Measurements from ENCODE around the gene DSC1. TPM values are rescaled to one million over a fixed set of nuclear protein-coding genes. Genes with fewer than 3 reads are reported as not detected.
A peak's percentile ranks its signal among the peaks of the same experiment; 100 is the strongest.

Gene DSC1
- total RNA-seq, 1 experiment from 2014 or later: not detected

DNA sequence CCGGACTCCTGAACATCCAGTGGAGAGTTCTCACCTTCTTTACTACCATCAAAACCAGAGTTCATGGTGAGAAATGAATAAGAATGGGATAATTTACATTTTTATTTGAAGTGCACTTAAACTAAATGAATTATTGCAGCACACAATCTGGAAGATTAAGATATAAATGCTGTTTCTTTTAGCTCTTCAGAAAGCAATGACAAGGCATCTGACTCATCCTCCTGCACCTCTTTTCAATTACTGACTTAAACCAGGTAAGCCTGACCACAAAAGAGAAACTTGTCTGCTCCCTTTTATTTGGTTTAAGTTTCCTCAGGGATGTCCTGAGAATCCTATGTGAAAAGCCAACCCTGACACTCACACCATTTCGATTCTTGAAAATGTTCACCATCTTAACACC is 59.7 kb downstream of the DSC1 start (continued):
- TF ChIP-seq GTF2I (CRISPR knock-in tag; conservative IDR thresholded peaks at IDR 0.05) (no peak), ZNF423 (CRISPR knock-in tag; IDR thresholded peaks at IDR 0.05) (no peak), ZNF317 (CRISPR knock-in tag; IDR thresholded peaks at IDR 0.05; ENCODE audit: borderline replicate concordance, low read depth) (no peak)
- TF ChIP-seq, protein P1, sequence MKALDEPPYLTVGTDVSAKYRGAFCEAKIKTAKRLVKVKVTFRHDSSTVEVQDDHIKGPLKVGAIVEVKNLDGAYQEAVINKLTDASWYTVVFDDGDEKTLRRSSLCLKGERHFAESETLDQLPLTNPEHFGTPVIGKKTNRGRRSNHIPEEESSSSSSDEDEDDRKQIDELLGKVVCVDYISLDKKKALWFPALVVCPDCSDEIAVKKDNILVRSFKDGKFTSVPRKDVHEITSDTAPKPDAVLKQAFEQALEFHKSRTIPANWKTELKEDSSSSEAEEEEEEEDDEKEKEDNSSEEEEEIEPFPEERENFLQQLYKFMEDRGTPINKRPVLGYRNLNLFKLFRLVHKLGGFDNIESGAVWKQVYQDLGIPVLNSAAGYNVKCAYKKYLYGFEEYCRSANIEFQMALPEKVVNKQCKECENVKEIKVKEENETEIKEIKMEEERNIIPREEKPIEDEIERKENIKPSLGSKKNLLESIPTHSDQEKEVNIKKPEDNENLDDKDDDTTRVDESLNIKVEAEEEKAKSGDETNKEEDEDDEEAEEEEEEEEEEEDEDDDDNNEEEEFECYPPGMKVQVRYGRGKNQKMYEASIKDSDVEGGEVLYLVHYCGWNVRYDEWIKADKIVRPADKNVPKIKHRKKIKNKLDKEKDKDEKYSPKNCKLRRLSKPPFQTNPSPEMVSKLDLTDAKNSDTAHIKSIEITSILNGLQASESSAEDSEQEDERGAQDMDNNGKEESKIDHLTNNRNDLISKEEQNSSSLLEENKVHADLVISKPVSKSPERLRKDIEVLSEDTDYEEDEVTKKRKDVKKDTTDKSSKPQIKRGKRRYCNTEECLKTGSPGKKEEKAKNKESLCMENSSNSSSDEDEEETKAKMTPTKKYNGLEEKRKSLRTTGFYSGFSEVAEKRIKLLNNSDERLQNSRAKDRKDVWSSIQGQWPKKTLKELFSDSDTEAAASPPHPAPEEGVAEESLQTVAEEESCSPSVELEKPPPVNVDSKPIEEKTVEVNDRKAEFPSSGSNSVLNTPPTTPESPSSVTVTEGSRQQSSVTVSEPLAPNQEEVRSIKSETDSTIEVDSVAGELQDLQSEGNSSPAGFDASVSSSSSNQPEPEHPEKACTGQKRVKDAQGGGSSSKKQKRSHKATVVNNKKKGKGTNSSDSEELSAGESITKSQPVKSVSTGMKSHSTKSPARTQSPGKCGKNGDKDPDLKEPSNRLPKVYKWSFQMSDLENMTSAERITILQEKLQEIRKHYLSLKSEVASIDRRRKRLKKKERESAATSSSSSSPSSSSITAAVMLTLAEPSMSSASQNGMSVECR (CRISPR knock-in tag; IDR thresholded peaks at IDR 0.05; ENCODE audit: borderline replicate concordance): no peak
- TF ChIP-seq, protein P2, sequence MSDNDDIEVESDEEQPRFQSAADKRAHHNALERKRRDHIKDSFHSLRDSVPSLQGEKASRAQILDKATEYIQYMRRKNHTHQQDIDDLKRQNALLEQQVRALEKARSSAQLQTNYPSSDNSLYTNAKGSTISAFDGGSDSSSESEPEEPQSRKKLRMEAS (CRISPR knock-in tag; IDR thresholded peaks at IDR 0.05): no peak

DNA sequence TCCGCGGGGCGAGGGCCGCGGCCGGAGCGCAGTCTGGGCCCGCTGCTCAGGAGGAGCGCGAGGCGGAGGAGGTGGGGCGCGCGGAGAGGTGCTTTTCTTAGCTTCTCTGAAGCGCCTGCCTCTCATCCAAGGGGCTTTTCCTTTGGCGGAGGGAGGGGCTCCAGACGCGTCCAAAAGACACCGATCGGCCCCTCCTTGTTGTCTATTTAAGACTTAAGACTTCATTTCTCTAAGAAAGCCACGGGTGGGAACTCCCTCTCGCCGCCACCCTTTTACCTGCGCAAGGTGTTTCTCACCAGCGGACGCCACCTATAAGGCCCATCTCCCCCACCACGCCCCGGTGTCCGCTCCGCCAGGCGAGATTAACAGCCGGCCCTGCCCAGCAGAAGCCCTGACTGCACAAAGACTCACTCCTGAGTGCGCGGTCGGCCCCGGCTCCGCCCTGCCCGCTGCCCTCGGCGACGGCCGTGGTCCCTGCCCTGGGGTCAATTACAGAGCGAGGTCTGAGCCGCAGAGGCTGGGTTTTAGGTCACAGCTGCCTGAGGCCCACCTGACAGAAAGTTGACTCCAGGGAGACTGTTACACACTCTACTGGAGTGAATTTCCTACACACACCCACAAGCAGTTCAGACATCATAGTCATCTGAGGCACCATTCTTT is 60.5 kb downstream of the DSC1 start, which contains the start of gene DSC2:
Gene DSC2 (minus strand): TSS at position 397 of the 660 bp plus-strand sequence. CDS start 450 bp downstream, outside the sequence.
- ChIA-PET CTCF (no interaction called here), POLR2A (interaction anchor here (0.8 to 1.6 kb wide), 2 partner anchors 103 to 395 kb away, joined by 3 to 5 read pairs; no protein-coding TSS in a partner anchor)
- Mint-ChIP-seq H3K9me3 (no peaks in the 10 kb centered on the region), H3K4me3 (peak within 1 kb of the TSS; percentile 87), H3K36me3 (no peaks in the 10 kb centered on the region), H3K4me1 (peaks cover 32% of the 10 kb centered on the region), H3K27me3 (ENCODE audit: low read depth) (no peaks in the 10 kb centered on the region), H3K27ac (peak within 1 kb of the TSS; percentile 95)
- ATAC-seq: peak; percentile 78
- DNase-seq (ENCODE audit: low spot score): peak; percentile 72
- TF ChIP-seq, protein P3, sequence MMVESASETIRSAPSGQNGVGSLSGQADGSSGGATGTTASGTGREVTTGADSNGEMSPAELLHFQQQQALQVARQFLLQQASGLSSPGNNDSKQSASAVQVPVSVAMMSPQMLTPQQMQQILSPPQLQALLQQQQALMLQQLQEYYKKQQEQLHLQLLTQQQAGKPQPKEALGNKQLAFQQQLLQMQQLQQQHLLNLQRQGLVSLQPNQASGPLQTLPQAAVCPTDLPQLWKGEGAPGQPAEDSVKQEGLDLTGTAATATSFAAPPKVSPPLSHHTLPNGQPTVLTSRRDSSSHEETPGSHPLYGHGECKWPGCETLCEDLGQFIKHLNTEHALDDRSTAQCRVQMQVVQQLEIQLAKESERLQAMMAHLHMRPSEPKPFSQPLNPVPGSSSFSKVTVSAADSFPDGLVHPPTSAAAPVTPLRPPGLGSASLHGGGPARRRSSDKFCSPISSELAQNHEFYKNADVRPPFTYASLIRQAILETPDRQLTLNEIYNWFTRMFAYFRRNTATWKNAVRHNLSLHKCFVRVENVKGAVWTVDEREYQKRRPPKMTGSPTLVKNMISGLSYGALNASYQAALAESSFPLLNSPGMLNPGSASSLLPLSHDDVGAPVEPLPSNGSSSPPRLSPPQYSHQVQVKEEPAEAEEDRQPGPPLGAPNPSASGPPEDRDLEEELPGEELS (CRISPR knock-in tag; IDR thresholded peaks at IDR 0.05): no peak; the same call in 1 of the 2 replicates
- TF ChIP-seq FOXK1 (CRISPR knock-in tag; IDR thresholded peaks at IDR 0.05) (0 out of 2 replicates have a peak, but pooled peaks have one; percentile 48), OVOL2 (CRISPR knock-in tag; IDR thresholded peaks at IDR 0.05; ENCODE audit: borderline replicate concordance) (no peak), SP1 (CRISPR knock-in tag; conservative IDR thresholded peaks at IDR 0.05) (peak; percentile 41; the same call in 1 of the 2 replicates), ETV6 (CRISPR knock-in tag; IDR thresholded peaks at IDR 0.05) (0 out of 2 replicates have a peak, but pooled peaks have one; percentile 37), CREM (CRISPR knock-in tag; IDR thresholded peaks at IDR 0.05) (no peak), NR3C1 (CRISPR knock-in tag; conservative IDR thresholded peaks at IDR 0.05; ENCODE audit: low read depth) (no peak), ZNF317 (CRISPR knock-in tag; IDR thresholded peaks at IDR 0.05; ENCODE audit: borderline replicate concordance, low read depth) (no peak), CBFB (CRISPR knock-in tag; IDR thresholded peaks at IDR 0.05; ENCODE audit: low read depth) (no peak), SOX15 (CRISPR knock-in tag; IDR thresholded peaks at IDR 0.05) (no peak), FOXJ3 (CRISPR knock-in tag; IDR thresholded peaks at IDR 0.05; ENCODE audit: borderline replicate concordance) (no peak)
- TF ChIP-seq, protein P4, sequence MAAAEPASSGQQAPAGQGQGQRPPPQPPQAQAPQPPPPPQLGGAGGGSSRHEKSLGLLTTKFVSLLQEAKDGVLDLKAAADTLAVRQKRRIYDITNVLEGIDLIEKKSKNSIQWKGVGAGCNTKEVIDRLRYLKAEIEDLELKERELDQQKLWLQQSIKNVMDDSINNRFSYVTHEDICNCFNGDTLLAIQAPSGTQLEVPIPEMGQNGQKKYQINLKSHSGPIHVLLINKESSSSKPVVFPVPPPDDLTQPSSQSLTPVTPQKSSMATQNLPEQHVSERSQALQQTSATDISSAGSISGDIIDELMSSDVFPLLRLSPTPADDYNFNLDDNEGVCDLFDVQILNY (CRISPR knock-in tag; IDR thresholded peaks at IDR 0.05): 0 out of 2 replicates have a peak, but pooled peaks have one; percentile 44
- TF ChIP-seq, protein P5, sequence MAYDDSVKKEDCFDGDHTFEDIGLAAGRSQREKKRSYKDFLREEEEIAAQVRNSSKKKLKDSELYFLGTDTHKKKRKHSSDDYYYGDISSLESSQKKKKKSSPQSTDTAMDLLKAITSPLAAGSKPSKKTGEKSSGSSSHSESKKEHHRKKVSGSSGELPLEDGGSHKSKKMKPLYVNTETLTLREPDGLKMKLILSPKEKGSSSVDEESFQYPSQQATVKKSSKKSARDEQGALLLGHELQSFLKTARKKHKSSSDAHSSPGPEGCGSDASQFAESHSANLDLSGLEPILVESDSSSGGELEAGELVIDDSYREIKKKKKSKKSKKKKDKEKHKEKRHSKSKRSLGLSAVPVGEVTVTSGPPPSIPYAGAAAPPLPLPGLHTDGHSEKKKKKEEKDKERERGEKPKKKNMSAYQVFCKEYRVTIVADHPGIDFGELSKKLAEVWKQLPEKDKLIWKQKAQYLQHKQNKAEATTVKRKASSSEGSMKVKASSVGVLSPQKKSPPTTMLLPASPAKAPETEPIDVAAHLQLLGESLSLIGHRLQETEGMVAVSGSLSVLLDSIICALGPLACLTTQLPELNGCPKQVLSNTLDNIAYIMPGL (CRISPR knock-in tag; IDR thresholded peaks at IDR 0.05): 0 out of 2 replicates have a peak, but pooled peaks have one; percentile 32
- TF ChIP-seq, protein P6, sequence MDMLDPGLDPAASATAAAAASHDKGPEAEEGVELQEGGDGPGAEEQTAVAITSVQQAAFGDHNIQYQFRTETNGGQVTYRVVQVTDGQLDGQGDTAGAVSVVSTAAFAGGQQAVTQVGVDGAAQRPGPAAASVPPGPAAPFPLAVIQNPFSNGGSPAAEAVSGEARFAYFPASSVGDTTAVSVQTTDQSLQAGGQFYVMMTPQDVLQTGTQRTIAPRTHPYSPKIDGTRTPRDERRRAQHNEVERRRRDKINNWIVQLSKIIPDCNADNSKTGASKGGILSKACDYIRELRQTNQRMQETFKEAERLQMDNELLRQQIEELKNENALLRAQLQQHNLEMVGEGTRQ (CRISPR knock-in tag; IDR thresholded peaks at IDR 0.05): no peak
- TF ChIP-seq, protein P7, sequence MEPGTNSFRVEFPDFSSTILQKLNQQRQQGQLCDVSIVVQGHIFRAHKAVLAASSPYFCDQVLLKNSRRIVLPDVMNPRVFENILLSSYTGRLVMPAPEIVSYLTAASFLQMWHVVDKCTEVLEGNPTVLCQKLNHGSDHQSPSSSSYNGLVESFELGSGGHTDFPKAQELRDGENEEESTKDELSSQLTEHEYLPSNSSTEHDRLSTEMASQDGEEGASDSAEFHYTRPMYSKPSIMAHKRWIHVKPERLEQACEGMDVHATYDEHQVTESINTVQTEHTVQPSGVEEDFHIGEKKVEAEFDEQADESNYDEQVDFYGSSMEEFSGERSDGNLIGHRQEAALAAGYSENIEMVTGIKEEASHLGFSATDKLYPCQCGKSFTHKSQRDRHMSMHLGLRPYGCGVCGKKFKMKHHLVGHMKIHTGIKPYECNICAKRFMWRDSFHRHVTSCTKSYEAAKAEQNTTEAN (CRISPR knock-in tag; IDR thresholded peaks at IDR 0.05): no peak
- TF ChIP-seq, protein P2 (CRISPR knock-in tag; IDR thresholded peaks at IDR 0.05): peak; percentile 34; the same call in 1 of the 2 replicates
- TF ChIP-seq, protein P8, sequence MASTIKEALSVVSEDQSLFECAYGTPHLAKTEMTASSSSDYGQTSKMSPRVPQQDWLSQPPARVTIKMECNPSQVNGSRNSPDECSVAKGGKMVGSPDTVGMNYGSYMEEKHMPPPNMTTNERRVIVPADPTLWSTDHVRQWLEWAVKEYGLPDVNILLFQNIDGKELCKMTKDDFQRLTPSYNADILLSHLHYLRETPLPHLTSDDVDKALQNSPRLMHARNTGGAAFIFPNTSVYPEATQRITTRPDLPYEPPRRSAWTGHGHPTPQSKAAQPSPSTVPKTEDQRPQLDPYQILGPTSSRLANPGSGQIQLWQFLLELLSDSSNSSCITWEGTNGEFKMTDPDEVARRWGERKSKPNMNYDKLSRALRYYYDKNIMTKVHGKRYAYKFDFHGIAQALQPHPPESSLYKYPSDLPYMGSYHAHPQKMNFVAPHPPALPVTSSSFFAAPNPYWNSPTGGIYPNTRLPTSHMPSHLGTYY (CRISPR knock-in tag; IDR thresholded peaks at IDR 0.05): no peak
